GM18909 (cell line): ENCODE data around the gene SLC4A3.

Experiments
- ATAC-seq: cut with Tn5 transposase; IDR thresholded peaks from one replicate; pipeline ENCODE4 v1.9.1; 2021; ENCODE audit warnings: mild to moderate bottlenecking; ENCODE audit not compliant: unreplicated experiment, poor library complexity

The SLC4A3 gene

DNA sequence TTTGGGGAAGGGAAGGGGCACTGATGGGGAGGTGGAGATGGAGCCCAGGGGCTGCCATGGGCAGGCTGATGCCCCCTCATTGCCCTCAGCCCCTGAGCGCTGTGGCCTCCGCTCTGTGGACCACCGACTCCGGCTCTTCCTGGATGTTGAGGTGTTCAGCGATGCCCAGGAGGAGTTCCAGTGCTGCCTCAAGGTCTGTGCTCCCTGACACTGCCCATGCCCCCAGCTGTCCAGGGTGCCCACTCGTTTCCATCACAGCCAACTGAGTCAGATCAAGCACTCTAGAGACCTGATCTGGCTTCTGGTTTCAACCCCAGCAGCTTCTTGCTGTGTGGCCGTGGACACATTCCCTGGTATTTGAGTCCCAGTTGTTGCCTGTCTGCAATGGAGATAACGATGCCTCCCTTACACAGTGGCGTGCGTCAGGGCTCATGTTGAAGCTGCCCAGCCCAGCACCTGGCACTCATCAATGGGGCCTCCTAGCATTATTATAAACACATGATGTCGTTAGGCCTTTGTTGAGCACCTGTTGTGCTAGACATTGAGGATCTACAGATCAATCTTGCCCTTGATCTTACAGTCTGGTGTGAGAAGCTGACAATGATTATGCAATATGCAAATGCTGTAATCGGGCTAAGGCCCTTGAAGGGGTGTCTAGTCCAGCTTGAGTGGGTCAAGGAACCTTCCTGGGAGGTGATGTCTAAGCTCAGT is 15.4 kb upstream of the SLC4A3 start:
- no peak for ATAC-seq

DNA sequence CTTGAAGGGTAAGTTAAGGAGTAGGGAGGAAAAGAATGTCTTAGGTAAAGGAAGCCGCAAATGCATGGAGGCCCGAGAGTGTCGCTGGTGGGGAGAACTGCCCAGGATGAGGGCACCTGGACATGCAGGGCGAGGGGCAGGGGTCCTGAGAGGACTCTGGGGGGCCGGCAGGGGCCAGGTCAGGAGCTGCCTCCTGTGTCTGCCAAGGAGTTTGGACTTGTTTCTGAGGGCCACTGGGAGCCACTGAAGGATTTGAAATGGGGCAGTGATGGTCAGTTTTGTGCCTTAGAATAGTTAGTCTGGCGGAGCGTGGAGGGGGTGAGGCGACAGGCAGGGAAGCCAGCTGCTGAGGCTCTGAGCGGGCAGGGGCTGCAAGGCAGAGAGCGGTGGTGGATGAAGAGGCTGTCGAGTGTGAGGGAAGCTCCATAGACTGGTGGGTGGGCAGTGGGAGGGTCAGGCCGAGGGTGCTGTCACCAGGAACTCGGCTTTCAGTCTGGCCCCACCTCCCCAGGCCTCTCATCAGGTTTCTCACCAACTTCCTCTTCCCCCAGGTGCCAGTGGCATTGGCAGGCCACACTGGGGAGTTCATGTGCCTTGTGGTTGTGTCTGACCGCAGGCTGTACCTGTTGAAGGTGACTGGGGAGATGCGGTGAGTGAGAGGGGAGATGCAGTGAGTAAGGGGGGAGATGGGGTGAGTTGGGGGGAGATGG is 14.7 kb upstream of the SLC4A3 start:
- no peak for ATAC-seq

DNA sequence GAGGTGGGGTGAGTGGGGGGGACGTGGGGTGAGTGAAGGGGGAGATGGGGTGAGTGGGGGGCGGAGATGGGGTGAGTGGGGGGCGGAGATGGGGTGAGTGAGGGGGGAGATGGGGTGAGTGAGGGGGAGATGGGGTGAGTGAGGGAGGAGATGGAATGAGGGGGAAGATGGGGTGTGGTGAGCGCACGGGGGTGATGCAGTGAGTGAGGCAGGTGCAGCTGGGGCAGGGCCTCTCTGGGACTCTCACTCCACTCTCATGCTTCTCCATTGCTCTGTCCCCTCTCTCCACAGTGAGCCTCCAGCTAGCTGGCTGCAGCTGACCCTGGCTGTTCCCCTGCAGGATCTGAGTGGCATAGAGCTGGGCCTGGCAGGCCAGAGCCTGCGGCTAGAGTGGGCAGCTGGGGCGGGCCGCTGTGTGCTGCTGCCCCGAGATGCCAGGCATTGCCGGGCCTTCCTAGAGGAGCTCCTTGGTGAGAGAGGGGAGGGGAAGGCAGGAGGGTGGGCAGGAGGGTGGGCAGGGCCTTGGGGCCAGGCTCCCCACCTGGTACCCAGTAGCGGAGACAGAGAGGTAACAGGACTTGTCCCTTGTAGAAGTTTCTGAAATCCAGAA is 13.9 kb upstream of the SLC4A3 start:
- no peak for ATAC-seq

DNA sequence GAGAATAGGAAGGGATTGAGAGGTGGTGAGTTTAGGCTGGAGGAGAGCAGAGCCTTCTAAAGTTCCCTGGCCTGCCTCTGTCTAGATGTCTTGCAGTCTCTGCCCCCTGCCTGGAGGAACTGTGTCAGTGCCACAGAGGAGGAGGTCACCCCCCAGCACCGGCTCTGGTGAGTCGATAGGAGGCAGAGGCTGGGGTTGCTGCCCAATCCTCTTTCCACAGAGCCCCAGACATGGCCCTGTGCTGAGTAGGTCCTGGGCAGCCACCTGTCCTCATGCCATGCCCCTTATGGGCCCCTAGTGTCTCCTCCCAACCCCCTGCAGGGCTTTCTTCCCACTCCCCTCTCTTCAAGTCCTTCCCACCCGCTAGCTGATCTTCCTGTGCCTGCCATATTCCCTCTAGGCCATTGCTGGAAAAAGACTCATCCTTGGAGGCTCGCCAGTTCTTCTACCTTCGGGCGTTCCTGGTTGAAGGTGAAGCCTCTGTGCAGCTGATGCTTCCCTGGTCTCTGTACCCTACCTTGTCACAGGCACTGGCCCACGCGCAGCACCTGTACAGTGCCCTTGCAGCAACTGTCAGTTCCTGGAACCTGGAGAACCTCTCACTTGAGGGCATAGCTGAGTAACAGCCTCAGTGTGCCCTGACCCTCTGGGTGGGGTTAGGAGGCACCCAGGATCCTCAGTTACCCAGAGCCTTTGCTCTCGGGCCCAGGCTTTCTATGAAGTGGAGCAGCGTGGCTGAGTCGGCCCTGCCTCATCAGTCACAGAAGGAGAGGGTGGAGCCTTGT is 13.2 kb upstream of the SLC4A3 start:
- ATAC-seq = no peak

DNA sequence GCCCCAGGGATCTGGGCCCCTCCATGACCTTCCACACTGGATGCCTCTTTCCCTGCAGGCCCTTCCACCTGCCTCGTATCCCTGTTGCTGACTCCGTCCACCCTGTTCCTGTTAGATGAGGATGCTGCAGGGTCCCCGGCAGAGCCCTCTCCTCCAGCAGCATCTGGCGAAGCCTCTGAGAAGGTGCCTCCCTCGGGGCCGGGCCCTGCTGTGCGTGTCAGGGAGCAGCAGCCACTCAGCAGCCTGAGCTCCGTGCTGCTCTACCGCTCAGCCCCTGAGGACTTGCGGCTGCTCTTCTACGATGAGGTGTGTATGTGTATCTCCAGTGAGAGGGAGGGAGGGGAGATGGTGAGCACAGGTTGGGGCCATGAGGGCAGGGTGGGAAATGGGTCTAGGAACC is 12.4 kb upstream of the SLC4A3 start:
- ATAC-seq = no peak

DNA sequence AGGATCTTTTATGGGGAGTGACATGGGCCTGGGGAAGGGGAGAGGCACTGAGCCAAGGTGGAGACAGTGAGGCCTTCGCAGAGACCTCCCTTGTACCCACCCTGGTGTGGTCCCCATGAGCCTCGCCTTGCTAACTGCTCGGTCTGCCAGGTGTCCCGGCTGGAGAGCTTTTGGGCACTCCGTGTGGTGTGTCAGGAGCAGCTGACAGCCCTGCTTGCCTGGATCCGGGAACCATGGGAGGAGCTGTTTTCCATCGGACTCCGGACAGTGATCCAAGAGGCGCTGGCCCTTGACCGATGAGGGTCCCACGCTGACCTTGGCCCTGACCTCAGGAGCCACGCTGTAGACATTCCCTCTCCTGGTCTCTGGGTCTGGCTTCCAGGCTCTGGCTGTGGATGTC is 11.5 kb upstream of the SLC4A3 start:
- ATAC-seq = no peak

DNA sequence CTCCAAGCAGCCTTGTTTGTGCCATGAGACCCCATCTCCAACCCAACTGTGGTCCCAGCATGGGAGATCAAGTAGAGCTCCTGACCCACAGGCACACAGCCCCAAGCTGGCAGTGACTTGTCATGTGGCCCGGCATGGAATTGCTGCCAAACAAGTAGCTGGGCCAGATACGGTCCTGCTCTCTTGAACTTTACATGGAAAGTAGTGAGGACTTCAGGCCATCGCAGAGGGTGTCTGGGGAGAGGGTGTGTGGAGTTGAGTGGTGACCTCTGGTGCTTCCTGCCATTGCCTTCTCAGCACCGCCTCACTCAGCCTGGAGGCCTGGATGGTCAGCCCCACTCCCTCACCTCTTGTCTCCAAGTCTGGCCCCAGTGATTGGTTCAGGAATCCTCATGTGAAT is 10.9 kb upstream of the SLC4A3 start:
- no peak for ATAC-seq

DNA sequence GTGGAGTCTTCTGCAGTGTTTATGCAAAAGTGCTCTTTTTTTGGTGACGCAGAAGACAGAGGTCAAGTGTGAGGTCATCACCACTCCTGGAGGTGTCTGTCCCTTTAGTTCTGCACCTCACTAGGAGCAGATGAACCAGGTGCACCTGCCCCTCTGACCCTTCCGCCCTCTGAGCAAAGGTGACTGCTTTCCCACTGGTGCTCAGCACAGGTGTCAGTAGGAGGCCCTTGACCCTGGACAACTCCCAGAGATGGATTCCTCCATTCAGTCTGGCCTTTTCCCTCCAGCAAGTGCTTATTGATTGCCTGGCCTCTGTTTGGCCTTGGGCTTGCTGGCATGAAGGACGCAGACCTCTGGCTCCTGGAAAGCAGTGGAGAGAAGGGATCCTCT is 8.7 kb upstream of the SLC4A3 start:
- ATAC-seq = no peak

DNA sequence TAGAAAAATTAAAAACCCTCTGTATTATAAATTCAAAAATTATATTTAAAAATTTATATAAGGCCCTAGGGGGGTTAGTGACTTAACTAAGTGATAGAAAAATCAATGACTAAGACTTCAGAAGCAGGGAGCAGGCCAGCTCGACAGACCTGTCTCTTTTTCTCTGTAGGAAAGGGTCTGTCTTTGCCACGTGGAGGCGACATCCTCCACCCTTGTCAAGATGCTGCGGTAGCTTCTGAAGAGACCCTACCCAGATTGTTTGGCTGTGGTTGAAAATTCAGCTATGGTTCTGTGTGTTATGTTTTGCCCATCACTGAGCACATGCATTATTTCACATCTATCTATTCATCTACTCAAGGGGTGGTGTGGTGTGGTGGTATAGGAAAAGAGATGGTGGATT is 8.2 kb upstream of the SLC4A3 start:
- ATAC-seq = no peak

DNA sequence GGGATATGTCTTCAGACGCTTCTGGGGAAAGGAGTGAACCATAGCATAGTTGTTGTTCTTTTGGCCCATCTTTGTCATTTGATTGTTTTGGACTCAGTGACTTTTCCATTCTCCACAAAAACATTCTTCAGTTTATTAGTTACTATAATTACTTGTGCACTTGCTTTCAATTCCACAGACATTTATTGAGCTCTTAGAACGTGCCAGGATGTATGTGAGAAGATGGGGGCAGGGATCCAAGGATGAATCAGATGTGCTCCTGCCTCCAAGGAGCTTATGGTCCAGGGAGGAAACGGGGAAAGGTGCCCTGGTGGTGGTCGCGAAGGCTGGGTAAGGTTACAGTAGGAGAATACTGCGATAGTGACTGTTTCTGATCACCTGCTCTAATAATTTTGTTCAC is 6.9 kb upstream of the SLC4A3 start:
- no peak for ATAC-seq

DNA sequence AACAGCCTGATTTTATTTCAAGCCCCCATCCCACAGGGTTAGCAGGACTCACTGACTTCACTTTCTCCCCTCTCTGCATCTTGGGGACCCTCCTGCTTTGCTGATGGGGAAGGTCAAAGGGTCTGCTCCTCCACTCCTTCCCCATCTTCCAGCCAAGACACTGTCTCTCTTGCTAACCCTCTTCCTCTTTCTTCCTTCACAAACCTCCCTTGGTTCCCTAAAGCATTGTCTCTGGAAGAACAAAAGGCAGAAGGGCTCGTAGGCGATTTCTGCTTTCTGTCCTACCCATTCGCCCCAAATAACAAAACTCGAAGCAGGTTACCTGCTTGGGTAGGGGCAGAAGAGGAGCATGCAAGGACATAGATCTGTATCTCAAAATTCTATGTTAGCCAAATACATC is 5.5 kb upstream of the SLC4A3 start:
- no peak for ATAC-seq

DNA sequence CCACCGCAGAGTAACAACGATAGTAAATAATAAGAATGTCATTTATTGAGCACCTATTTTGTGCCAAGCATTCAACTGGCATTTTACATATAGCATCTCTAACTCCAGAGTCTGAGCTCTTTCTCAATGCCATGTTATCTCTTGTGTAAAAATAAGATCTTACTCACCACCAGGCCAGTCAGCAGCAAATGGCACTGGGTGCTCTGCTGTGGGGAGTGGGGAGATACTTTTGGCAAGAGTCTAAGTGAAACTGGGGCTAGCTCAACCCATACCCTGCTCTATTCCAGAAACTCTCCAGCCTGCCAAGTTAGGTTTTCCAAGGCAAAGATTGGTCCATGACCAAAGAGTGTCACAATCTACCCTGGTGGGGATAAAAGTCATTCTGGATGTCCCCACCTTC is 5.0 kb upstream of the SLC4A3 start:
- no peak for ATAC-seq

DNA sequence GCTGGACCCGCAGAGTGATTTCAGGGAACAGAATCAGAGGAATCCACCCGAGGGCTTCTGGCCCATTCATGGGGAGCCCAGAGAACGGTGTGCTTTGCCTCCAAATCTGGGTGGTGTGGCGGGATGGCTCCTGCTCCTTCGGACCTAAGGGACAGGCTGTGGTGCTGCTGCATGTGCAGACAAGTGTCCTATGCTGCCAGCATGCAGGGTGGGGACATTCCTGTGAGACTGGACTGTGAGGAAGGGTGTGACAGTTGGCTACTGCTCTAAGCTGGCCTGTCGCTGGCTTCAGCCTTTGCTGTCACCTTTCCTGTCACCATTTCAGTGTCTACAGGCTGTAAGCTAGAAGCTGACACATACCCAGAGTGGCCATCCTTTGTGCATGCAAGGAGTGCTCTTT is 2.9 kb upstream of the SLC4A3 start:
- no peak for ATAC-seq

DNA sequence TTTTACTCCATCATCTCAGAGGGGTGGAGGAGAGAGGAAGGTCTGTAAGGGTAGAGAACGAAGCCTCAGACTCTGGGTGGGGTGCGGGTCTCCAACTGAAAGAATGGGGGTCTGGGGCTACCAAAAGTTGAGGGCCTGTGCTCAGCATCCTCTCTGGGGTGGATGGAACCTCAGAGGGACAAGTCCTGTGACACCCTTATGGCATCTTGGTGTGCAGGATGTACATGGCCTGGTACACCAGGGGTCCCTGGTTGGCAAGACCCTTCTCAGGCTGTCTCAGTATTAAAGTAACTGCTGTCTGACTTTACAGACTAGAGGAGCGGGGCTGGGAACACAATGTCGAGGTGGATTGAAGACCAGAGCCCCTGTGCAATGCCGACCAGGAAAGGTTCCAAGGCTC is 2.3 kb upstream of the SLC4A3 start:
- no peak for ATAC-seq

DNA sequence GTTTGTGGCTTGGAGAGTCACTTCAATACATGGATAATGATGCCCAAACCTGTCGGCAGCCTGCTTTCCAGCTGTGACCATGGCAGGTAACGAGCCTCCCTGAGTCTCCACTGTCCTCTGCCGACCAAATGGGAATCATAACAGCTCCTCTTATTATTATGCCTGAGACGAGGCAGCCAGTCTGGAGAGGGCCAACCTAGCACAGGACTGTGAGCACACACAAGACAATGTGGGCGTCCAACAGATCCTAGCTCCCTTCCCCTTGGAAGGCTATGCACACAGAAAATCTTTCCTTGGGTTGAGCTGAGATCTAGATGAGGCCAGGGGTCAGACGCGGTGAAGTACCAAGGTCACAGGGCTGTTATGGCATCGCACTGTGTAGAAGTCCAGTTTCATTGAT is 890 bp upstream of the SLC4A3 start:
- no peak for ATAC-seq

DNA sequence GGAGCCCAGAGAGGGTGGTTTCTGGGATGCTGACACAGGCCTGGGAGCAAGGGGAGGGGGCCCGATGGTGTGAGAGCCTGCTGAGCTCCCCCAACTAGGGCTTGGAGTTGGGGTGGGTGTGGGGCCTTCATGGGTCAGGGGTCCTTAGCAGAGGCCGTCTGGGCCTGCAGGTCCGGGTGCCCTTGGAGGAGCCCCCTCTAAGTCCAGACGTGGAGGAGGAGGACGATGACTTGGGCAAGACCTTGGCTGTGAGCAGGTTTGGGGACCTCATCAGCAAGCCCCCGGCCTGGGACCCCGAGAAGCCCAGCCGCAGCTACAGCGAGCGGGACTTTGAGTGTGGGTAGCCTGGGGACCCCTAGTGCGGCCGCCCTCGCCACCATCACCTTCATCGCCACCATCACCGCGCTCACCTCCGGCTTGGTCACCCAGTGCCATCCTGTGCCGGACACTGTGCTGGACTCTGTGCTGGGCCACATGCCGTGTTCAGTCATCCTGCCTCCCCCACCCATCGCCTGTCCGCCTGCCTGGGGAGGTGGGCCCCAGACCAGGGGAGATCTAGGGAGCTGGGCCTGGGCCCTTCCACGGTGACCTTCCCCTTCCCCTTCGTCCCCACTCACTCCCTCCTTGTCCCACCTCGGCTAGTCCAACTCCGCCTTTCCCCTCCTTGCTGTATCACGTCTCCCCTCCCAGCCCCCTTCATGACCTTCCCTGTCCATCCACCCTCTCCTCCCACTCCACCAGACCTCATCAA is 980 bp downstream of the SLC4A3 start:
- no peak for ATAC-seq

DNA sequence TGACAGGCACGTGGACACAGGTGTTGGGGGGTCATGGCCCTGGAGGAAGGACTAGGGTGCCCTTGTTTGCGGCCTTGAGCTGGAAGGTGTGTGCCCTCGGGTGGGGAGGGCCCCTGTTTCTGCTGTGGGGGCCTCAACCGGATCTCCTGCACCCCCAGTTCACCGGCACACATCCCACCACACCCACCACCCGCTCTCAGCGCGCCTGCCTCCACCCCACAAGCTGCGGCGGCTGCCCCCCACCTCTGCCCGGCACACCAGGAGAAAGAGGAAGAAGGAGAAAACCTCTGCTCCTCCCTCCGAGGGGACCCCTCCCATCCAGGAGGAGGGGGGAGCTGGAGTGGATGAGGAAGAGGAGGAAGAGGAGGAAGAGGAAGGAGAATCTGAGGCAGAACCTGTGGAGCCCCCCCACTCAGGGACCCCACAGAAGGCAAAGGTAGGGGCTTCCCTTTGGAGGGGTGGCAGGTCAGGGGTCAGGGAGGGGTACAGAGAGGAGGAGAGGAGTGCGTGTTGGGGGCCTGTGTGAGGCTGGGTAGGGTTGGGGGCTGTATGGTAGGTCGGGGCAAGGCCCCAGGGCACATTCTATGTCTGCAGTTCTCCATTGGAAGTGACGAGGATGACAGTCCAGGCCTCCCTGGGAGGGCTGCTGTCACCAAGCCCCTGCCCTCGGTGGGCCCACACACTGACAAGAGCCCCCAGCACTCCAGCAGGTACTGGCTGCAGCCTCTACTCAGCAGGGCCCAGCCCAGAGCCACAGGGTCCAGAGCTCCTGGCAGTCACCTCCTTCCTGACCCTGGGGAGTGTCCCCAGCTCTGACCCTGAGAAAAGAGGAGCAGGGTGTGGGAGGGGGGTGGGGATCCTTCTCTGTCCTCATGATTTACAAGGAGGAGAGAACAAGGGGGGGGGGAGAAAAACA is 1.8 kb downstream of the SLC4A3 start:
- no peak for ATAC-seq

DNA sequence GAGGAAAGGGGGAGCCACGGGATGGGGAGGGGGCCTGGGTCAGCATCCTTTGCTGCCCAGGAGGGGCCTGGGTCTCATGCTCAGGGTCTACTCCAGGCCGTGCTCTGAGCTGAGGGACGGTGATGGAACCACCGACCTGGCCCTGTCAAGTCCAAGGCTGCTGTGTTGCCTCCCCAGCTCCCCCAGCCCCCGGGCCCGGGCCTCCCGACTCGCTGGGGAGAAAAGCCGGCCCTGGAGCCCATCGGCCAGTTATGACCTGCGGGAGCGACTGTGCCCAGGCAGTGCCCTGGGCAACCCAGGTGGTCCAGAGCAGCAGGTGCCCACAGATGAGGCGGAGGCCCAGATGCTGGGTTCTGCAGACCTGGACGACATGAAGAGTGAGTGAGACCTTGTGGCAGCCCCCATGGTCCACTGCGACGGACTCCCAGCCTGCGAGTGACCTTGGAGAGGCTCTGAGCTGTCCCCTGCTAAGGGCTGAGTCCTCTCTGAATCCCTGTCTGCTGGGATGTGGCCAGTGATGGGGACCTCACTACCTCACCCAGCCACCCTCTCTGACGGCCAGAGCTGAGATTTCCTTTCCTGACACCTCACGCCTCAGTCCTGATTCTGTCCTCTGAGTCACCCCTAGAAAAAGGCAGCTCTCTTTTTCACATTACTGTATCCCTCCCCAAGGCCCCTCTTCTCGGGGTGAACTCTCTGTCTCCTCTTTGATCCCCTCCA is 2.7 kb downstream of the SLC4A3 start:
- no peak for ATAC-seq
